ENCODE results near the gene P4HA2. TPM values are rescaled to one million over a fixed set of nuclear protein-coding genes. Genes with fewer than 3 reads are reported as not detected.
"Not testable (repeated sequence)": the region's sequence is repeated elsewhere in the genome, so short reads cannot be mapped to it uniquely, and the experiment has no call there.

Gene P4HA2
- total RNA-seq, 2 donors from 2014 or later: 16.8 to 18.0 TPM

GRCh38 chr5:132177691-132178149, 49.9 kb downstream of the P4HA2 start:
- no peaks in the 10 kb centered on the region for H3K27me3 ChIP-seq (replicated peaks; ENCODE audit: insufficient read depth)
- H3K9me3 ChIP-seq: no peaks in the 10 kb centered on the region
- no peaks in the 10 kb centered on the region for H3K36me3 ChIP-seq
- H3K27ac ChIP-seq: no peak overlapping the region
- TF ChIP-seq, protein P1, sequence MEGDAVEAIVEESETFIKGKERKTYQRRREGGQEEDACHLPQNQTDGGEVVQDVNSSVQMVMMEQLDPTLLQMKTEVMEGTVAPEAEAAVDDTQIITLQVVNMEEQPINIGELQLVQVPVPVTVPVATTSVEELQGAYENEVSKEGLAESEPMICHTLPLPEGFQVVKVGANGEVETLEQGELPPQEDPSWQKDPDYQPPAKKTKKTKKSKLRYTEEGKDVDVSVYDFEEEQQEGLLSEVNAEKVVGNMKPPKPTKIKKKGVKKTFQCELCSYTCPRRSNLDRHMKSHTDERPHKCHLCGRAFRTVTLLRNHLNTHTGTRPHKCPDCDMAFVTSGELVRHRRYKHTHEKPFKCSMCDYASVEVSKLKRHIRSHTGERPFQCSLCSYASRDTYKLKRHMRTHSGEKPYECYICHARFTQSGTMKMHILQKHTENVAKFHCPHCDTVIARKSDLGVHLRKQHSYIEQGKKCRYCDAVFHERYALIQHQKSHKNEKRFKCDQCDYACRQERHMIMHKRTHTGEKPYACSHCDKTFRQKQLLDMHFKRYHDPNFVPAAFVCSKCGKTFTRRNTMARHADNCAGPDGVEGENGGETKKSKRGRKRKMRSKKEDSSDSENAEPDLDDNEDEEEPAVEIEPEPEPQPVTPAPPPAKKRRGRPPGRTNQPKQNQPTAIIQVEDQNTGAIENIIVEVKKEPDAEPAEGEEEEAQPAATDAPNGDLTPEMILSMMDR (IDR thresholded peaks at IDR 0.05): no peak
- TF ChIP-seq POLR2AphosphoS5 (IDR thresholded peaks at IDR 0.05): no peak
- TF ChIP-seq POLR2A (IDR thresholded peaks at IDR 0.05): no peak
- intact Hi-C loops (cut with DNase I): no loop called here
- H3K4me3 ChIP-seq: no peak overlapping the region
- H3K4me1 ChIP-seq (replicated peaks): no peaks in the 10 kb centered on the region
- WGBS: 97% methylated on average over 6 of the region's 6 CpGs
- no peak for DNase-seq (ENCODE audit: low spot score)

GRCh38 chr5:132176987-132177386, 50.7 kb downstream of the P4HA2 start:
- WGBS: 73% methylated on average over 3 of the region's 3 CpGs
- H3K27ac ChIP-seq: no peak overlapping the region
- H3K4me1 ChIP-seq (replicated peaks): no peaks in the 10 kb centered on the region
- no peak overlapping the region for H3K4me3 ChIP-seq
- H3K9me3 ChIP-seq: no peaks in the 10 kb centered on the region
- no peaks in the 10 kb centered on the region for H3K36me3 ChIP-seq
- H3K27me3 ChIP-seq (replicated peaks; ENCODE audit: insufficient read depth): no peaks in the 10 kb centered on the region
- intact Hi-C loops (cut with DNase I): no loop called here
- TF ChIP-seq, protein P1 (IDR thresholded peaks at IDR 0.05): no peak
- TF ChIP-seq POLR2A (IDR thresholded peaks at IDR 0.05) (no peak), POLR2AphosphoS5 (IDR thresholded peaks at IDR 0.05) (no peak)
- no peak for DNase-seq (ENCODE audit: low spot score)

- Histone ChIP-seq H3K27me3 (replicated peaks; ENCODE audit: insufficient read depth) (no peaks in the 10 kb centered on the region), H3K9me3 (no peaks in the 10 kb centered on the region), H3K4me1 (replicated peaks) (no peaks in the 10 kb centered on the region), H3K27ac (no peak overlapping the region), H3K36me3 (no peaks in the 10 kb centered on the region), H3K4me3 (no peak overlapping the region)
- TF ChIP-seq POLR2A (IDR thresholded peaks at IDR 0.05): no peak
- TF ChIP-seq POLR2AphosphoS5 (IDR thresholded peaks at IDR 0.05): no peak
- TF ChIP-seq, protein P1 (IDR thresholded peaks at IDR 0.05): no peak
- intact Hi-C loops (cut with DNase I): no loop called here
- DNase-seq (ENCODE audit: low spot score): no peak
- WGBS: 84% methylated on average over 6 of the region's 6 CpGs
Observed at GRCh38 chr5:132176521-132176945, 51.1 kb downstream of the P4HA2 start.

DNA sequence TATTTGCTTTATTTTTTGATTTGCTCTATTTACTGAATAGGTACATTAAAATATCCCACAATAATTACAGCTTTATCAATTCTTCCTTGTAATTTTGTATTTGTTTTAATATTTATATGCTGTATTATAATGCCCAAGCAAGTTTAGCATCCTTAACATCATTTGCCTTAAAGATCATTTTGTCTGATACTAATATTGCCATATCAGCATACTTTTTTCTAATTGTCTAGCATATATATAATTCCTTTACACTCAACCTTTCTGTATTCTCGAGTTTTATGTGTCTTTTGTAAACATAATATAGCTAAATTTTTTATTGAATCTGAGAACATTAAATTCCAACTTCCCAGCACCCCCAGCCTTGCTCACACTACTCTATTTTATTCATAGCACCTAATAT, 64.7 kb downstream of the P4HA2 start:
- no peak overlapping the region for H3K27ac ChIP-seq
- H3K36me3 ChIP-seq: no peaks in the 10 kb centered on the region
- H3K4me3 ChIP-seq: no peak overlapping the region
- no peaks in the 10 kb centered on the region for H3K4me1 ChIP-seq (replicated peaks)
- 52% methylated on average over 1 of the region's 1 CpG for WGBS
- no peak for DNase-seq (ENCODE audit: low spot score)
- H3K9me3 ChIP-seq: no peaks in the 10 kb centered on the region
- H3K27me3 ChIP-seq (replicated peaks; ENCODE audit: insufficient read depth): no peaks in the 10 kb centered on the region
- intact Hi-C loops (cut with DNase I): no loop called here
- TF ChIP-seq POLR2AphosphoS5 (IDR thresholded peaks at IDR 0.05) (no peak), POLR2A (IDR thresholded peaks at IDR 0.05) (no peak)
- TF ChIP-seq, protein P1 (IDR thresholded peaks at IDR 0.05): no peak

DNA sequence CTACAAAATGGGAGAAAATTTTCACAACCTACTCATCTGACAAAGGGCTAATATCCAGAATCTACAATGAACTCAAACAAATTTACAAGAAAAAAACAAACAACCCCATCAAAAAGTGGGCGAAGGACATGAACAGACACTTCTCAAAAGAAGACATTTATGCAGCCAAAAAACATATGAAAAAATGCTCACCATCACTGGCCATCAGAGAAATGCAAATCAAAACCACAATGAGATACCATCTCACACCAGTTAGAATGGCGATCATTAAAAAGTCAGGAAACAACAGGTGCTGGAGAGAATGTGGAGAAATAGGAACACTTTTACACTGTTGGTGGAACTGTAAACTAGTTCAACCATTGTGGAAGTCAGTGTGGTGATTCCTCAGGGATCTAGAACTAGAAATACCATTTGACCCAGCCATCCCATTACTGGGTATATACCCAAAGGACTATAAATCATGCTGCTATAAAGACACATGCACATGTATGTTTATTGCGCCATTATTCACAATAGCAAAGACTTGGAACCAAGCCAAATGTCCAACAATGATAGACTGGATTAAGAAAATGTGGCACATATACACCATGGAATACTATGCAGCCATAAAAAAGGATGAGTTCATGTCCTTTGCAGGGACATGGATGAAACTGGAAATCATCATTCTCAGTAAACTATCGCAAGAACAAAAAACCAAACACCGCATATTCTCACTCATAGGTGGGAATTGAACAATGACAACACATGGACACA, 65.9 kb downstream of the P4HA2 start:
- H3K9me3 ChIP-seq; H3K4me1 ChIP-seq (replicated peaks); H3K36me3 ChIP-seq; H3K4me3 ChIP-seq; H3K27ac ChIP-seq; intact Hi-C loops (cut with DNase I); DNase-seq (ENCODE audit: low spot score); H3K27me3 ChIP-seq (replicated peaks; ENCODE audit: insufficient read depth): not testable (repeated sequence)
- 95% methylated on average over 3 of the region's 5 CpGs for WGBS
